GM19395 (cell line): Measurements from ENCODE around the gene RPS6KA2.

Experiments
- ATAC-seq: cut with Tn5 transposase; IDR thresholded peaks from one replicate; pipeline ENCODE4 v1.9.1; 2021; ENCODE audit warnings: mild to moderate bottlenecking, moderate library complexity; ENCODE audit not compliant: unreplicated experiment

The RPS6KA2 gene

GRCh38 chr6:166616261-166617238 lies 10.5 kb downstream of the RPS6KA2 start:
- no peak for ATAC-seq

- ATAC-seq, result no peak
These were observed 11.8 kb downstream of the RPS6KA2 start for GRCh38 chr6:166615059-166615770.

DNA sequence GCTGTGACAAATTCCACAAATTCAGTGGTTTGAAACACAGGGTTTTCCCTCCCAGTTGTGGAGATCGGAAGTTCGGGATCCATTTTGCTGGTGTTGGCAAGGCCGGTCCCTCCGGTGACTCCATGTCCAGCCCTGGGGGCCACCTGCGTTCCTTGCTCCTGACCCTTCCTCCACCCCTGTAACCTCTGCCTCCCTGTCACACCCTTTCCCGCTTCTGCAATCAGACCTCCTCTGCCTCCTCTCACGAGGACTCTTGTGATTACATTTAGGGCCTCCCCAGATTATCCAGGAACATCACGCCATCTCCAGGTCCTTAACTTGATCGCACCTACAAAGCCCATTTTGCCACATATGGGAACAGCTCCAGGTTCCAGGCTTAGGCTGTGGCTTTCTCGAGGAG lies 12.5 kb downstream of the RPS6KA2 start:
- no peak for ATAC-seq

GRCh38 chr6:166614171-166614583 lies 12.9 kb downstream of the RPS6KA2 start:
- no peak for ATAC-seq

DNA sequence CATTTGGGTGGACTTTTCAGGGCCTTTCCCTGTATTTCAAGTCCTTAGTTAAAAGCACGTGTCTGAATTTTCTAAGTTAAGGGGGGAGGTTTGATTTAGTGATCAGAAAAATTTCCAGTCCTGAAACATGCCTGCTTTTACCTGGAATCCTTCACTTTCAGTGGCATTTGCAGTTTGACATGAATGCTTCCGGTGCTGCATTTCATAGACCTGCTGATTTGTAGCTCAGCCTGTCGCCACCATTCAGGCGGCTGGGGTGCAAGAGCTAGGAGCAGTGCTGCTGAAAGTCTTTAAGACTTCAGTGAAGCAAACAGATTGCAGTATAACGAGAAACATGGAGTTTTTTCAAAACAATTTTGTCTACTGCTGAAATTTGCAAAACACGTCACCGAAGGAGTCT lies 14.0 kb downstream of the RPS6KA2 start:
- no peak for ATAC-seq

DNA sequence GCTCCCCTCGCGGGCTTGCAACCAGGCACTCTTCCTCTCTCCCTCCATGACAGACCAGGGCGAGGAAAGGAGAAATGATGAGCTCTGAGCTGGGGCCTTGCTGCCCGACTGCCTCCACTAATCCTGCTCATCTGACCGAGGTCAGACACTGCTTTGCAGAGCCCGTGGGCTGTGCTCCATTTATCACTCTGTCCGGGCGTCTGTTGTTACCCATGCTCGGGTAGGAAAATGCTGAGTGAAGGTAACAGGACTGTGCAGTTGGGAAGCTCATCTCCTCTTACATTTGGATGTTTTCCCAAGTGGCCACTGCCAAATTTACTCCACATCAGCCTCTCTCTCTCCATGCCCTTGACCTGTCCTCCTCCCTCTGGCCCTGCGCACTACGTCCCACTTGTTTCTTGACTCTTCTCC lies 14.6 kb downstream of the RPS6KA2 start:
- ATAC-seq, result no peak

GRCh38 chr6:166611631-166612030 lies 15.4 kb downstream of the RPS6KA2 start:
- ATAC-seq, result no peak

GRCh38 chr6:166610069-166610468 lies 17.0 kb downstream of the RPS6KA2 start:
- ATAC-seq, result no peak

DNA sequence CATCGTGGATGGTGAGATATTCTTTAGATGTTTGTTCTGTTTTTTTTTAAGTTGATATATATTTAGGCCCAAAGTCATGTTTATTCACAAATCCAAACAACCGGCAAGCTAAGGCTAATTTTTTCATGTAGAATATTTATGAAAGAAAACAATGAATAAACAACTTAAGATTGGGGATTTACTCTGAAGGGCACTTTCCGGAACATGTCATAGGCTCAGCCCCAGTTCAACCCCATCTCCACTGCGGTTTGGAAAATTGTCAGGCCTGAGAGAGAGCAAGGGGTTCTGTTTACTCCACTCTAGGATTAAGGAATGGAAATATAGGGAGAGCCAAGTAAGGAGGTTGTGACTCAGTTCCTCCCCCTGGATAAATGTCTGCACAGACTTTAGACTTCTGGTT lies 18.3 kb downstream of the RPS6KA2 start:
- ATAC-seq, result no peak

GRCh38 chr6:166605752-166606151 lies 21.3 kb downstream of the RPS6KA2 start:
- no peak for ATAC-seq

GRCh38 chr6:166604911-166605310 lies 22.1 kb downstream of the RPS6KA2 start:
- ATAC-seq, result no peak

DNA sequence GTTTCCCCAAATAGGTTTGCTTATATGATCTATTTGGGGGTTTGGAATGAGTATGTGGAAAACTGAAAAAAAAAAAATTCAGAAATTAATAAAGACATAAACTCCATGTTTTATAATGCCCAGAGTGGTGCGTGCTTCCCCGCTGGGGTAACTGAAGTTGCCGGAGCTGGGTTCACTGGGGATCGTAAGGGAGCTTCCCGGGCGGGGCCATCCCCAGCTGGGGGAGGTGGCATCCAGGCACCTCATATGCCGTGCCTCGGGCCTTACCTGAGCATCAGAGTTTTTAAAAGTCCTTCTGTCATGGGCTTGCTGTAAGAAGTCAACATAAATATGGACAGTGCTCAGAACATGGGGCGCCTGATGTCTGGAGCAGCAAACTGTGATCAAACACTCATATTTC lies 22.7 kb downstream of the RPS6KA2 start:
- no peak for ATAC-seq

GRCh38 chr6:166603043-166603690 lies 23.9 kb downstream of the RPS6KA2 start:
- ATAC-seq, result no peak

- ATAC-seq, result no peak
These were observed 25.1 kb downstream of the RPS6KA2 start for GRCh38 chr6:166601956-166602355.

- ATAC-seq, result no peak
These were observed 26.1 kb downstream of the RPS6KA2 start for GRCh38 chr6:166600931-166601330.

DNA sequence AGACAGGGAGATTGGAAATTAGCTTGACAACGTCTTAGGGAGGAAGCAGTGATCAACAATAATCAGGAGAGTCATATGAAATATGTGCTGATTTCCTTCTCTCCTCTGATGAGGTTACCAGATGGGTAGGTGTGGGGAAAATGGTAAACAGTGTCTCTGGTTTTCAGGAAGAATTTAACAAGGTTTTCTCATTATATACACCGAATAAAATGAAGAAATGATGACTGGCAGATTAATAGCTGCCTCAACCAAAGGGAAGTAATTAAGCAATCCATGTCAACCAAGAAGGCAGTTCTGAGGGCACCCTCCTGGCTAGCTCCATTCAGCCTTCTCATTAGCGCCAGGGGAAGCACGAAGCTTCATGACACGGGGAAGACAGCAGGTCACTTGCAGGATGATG lies 27.8 kb downstream of the RPS6KA2 start:
- no peak for ATAC-seq

DNA sequence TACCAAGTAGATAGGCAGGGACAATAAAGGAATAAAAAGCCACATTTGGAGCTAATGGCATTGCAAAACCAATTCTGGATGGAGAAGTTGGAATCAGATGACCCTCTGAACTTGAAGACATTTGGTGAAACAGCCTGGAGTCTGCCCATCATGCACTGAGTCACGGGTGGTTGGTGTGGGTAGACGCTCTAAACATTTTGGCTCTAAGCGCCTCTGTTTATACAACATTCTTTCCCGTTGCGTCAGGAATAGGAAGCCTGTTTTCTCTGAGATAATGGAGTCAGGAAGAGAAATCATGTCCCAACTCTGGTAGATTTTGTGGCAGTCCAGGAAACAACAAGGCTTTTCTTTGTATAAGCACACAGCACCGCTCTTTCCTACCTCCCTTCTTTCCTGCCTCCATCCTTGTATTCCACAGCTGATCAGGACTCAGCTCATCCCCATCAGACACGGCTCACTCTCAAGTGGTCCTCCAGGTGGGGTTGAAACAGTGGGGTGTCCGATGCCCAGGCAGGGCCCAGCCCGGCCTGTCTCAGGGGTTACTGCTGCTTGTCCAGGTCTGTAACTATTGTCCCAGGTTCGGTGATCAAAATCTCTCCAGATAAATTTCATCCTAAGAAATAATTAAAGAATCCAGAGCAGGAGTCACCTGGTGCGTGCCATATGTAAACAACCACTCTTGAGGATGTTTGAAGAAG lies 28.5 kb downstream of the RPS6KA2 start:
- no peak for ATAC-seq

GRCh38 chr6:166597711-166598440 lies 29.2 kb downstream of the RPS6KA2 start:
- no peak for ATAC-seq

- no peak for ATAC-seq
These were observed 30.1 kb downstream of the RPS6KA2 start for GRCh38 chr6:166596776-166597507.

DNA sequence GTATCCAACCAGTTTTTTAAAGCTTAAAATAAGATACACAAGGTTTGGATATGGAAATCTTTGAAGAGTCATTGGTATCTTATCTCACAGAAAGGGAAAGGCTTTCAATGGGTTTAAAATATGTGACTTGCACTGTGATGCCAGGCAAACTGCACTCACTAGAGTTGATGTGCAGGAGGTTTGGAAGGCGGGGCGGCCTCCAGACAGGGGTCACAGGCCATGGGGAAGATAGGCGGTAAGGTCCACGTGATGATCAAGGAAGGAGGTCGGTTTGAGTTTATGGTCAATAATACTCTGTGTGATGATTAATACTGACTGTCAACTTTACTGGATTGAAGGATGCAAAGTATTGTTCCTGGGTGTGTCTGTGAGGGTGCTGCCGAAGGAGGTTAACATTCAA lies 31.1 kb downstream of the RPS6KA2 start:
- no peak for ATAC-seq
